IMR-90 (cell line): ENCODE measurements around the gene TBC1D10A. TPM values are rescaled to one million over a fixed set of nuclear protein-coding genes. Genes with fewer than 3 reads are reported as not detected.

ENCODE experiments used
- CEBPB ChIP-seq: IDR thresholded peaks from 2 replicates; pipeline ENCODE4 v1.6.1; 2012; ENCODE audit warnings: low read depth, low read length, improper control_type of control experiment
- CTCF ChIP-seq: conservative IDR thresholded peaks from 2 replicates; pipeline ENCODE4 v1.5.1; 2012; ENCODE audit warnings: mild to moderate bottlenecking, low read depth, low read length, improper control_type of control experiment
- SMC3 ChIP-seq: fragments of 150-350 bp; IDR thresholded peaks from 2 replicates; pipeline ENCODE4 v1.6.1; 2016; ENCODE audit warnings: low read depth, mild to moderate bottlenecking, antibody characterized with exemption, low read length, moderate library complexity
- polyA plus RNA-seq, 3 experiments: library from polyadenylated mRNA; depleted of rRNA; stranded (reverse); fragments of >200 nt; gene quantifications; 2 replicates each; pipeline ENCODE4 v1.2.3, GENCODE V29; 2012; ENCODE audit warnings: low replicate concordance in 1 of 3
- total RNA-seq: library from RNA; depleted of rRNA; stranded (reverse); fragments of >200 nt; gene quantifications from 2 replicates; pipeline ENCODE4 v1.2.3, GENCODE V29; 2012

Gene TBC1D10A
- total and polyA plus RNA-seq, 2 of the 4 experiments (the other 2 are of a cell fraction): 16.3 to 33.1 TPM

GRCh38 chr22:30289980-30290313 lies 36.8 kb downstream of the TBC1D10A start (continued):
- TF ChIP-seq CTCF (no peak), CEBPB (no peak), SMC3 (no peak)
